ENCODE measurements around the gene MID1. TPM values are rescaled to one million over a fixed set of nuclear protein-coding genes. Genes with fewer than 3 reads are reported as not detected.

MID1 gene
- total RNA-seq, 2 experiments from 2014 or later, result 0.19 TPM; not detected in 1

- intact Hi-C loops (cut with DNase I, micrococcal nuclease), result no loop called here
- no peaks in the 10 kb centered on the region for H3K27me3 Mint-ChIP-seq
- ATAC-seq (ENCODE audit: poor library complexity) (no peak), DNase-seq (no peak)
- H3K27me3 ChIP-seq (ENCODE audit: control insufficient read depth in 1 of 2, insufficient read depth in 2 of 2, low read length in 2 of 2), result no peaks in the 10 kb centered on the region
- H3K27ac ChIP-seq (ENCODE audit: low read depth in 1 of 2, low read length in 2 of 2), result no peak overlapping the region
- TF ChIP-seq, protein P1, sequence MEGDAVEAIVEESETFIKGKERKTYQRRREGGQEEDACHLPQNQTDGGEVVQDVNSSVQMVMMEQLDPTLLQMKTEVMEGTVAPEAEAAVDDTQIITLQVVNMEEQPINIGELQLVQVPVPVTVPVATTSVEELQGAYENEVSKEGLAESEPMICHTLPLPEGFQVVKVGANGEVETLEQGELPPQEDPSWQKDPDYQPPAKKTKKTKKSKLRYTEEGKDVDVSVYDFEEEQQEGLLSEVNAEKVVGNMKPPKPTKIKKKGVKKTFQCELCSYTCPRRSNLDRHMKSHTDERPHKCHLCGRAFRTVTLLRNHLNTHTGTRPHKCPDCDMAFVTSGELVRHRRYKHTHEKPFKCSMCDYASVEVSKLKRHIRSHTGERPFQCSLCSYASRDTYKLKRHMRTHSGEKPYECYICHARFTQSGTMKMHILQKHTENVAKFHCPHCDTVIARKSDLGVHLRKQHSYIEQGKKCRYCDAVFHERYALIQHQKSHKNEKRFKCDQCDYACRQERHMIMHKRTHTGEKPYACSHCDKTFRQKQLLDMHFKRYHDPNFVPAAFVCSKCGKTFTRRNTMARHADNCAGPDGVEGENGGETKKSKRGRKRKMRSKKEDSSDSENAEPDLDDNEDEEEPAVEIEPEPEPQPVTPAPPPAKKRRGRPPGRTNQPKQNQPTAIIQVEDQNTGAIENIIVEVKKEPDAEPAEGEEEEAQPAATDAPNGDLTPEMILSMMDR (IDR thresholded peaks at IDR 0.05), result no peak
- POLR2A ChIA-PET, result no interaction called here
- H3K9me3 ChIP-seq (ENCODE audit: control insufficient read depth in 1 of 2, insufficient read depth in 1 of 2, low read length in 2 of 2), result no peaks in the 10 kb centered on the region
- H3K4me1 Mint-ChIP-seq (ENCODE audit: low read depth), result no peaks in the 10 kb centered on the region
- no peaks in the 10 kb centered on the region for H3K9me3 Mint-ChIP-seq
- H3K4me3 Mint-ChIP-seq, result no peak overlapping the region
- no peak overlapping the region for H3K4me3 ChIP-seq (ENCODE audit: low read length)
- no peak overlapping the region for H3K27ac Mint-ChIP-seq
- H3K36me3 ChIP-seq (ENCODE audit: insufficient read depth, low read length), result no peaks in the 10 kb centered on the region
- H3K36me3 Mint-ChIP-seq (ENCODE audit: low read depth), result no peaks in the 10 kb centered on the region
- no peaks in the 10 kb centered on the region for H3K4me1 ChIP-seq (ENCODE audit: insufficient read depth, low read length)
- CTCF ChIA-PET, result no interaction called here
Measured at GRCh38 chrX:10484683-10485247, 135.6 kb downstream of the MID1 start.

DNA sequence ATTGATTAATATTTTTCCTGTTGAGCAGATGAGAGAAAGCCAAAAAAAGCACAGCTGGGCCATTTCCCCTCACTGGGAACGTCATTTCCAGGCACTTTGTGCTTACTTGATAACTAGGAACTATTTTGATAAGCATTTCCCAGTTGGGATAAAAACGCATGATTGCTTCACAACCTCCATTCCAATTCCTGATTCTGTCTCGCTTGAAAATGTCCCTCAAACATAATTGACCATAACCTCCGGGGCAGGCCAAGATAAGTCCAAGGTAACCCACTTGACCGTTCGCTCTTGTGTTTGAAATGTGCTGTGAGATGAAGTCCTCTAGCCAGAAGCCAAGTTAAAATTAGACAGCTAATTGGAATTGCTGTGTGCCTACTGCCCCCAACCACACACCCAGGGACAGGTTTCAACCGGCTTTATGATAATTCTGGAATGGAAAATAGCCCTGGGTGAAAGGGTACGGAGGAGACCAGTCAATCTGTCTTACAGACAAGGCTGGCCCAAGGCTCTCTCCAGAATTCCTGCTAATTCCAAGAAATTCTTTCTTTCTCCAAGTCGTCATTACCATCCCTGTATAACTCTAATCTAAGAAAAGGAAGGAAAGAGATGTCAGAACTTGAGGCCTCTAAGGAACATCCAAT, 137.1 kb downstream of the MID1 start:
- Mint-ChIP-seq H3K9me3 (no peaks in the 10 kb centered on the region), H3K36me3 (ENCODE audit: low read depth) (no peaks in the 10 kb centered on the region), H3K27me3 (no peaks in the 10 kb centered on the region), H3K27ac (no peak overlapping the region), H3K4me1 (ENCODE audit: low read depth) (no peaks in the 10 kb centered on the region), H3K4me3 (no peak overlapping the region)
- CTCF ChIA-PET, result no interaction called here
- TF ChIP-seq, protein P1 (IDR thresholded peaks at IDR 0.05), result no peak
- no peak for ATAC-seq (ENCODE audit: poor library complexity)
- no peak overlapping the region for H3K4me3 ChIP-seq (ENCODE audit: low read length)
- no peaks in the 10 kb centered on the region for H3K9me3 ChIP-seq (ENCODE audit: control insufficient read depth in 1 of 2, insufficient read depth in 1 of 2, low read length in 2 of 2)
- no peaks in the 10 kb centered on the region for H3K4me1 ChIP-seq (ENCODE audit: insufficient read depth, low read length)
- no peak for DNase-seq
- H3K27me3 ChIP-seq (ENCODE audit: control insufficient read depth in 1 of 2, insufficient read depth in 2 of 2, low read length in 2 of 2), result no peaks in the 10 kb centered on the region
- intact Hi-C loops (cut with DNase I, micrococcal nuclease), result no loop called here
- no peaks in the 10 kb centered on the region for H3K36me3 ChIP-seq (ENCODE audit: insufficient read depth, low read length)
- no peak overlapping the region for H3K27ac ChIP-seq (ENCODE audit: low read depth in 1 of 2, low read length in 2 of 2)
- POLR2A ChIA-PET, result no interaction called here

DNA sequence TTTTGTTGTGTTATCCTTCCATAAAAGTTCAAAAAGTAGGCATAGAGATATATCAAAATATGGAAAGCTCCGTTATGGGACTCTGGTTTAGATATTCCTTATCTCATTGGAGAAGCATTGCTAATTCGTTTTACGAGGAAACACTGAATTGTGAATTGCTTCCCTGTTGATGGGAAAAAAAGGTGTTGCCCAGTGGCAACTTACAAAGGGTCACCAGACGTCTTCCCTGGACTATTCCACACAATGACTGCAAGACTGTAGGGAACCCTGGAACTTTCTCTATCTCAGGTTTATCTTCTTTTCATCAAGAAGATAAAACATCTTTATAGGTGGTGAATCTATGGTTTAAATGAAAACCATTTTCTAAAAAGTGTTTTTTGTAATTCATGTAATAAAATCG, 137.7 kb downstream of the MID1 start:
- no peak overlapping the region for H3K27ac ChIP-seq (ENCODE audit: low read depth in 1 of 2, low read length in 2 of 2)
- H3K4me3 ChIP-seq (ENCODE audit: low read length), result no peak overlapping the region
- ChIA-PET POLR2A (no interaction called here), CTCF (no interaction called here)
- no peak overlapping the region for H3K4me3 Mint-ChIP-seq
- H3K9me3 Mint-ChIP-seq, result no peaks in the 10 kb centered on the region
- TF ChIP-seq, protein P1 (IDR thresholded peaks at IDR 0.05), result no peak
- intact Hi-C loops (cut with DNase I, micrococcal nuclease), result no loop called here
- no peaks in the 10 kb centered on the region for H3K4me1 ChIP-seq (ENCODE audit: insufficient read depth, low read length)
- H3K9me3 ChIP-seq (ENCODE audit: control insufficient read depth in 1 of 2, insufficient read depth in 1 of 2, low read length in 2 of 2), result no peaks in the 10 kb centered on the region
- H3K27ac Mint-ChIP-seq, result no peak overlapping the region
- no peaks in the 10 kb centered on the region for H3K36me3 ChIP-seq (ENCODE audit: insufficient read depth, low read length)
- H3K27me3 Mint-ChIP-seq, result no peaks in the 10 kb centered on the region
- H3K27me3 ChIP-seq (ENCODE audit: control insufficient read depth in 1 of 2, insufficient read depth in 2 of 2, low read length in 2 of 2), result no peaks in the 10 kb centered on the region
- DNase-seq (no peak), ATAC-seq (ENCODE audit: poor library complexity) (no peak)
- no peaks in the 10 kb centered on the region for H3K4me1 Mint-ChIP-seq (ENCODE audit: low read depth)
- H3K36me3 Mint-ChIP-seq (ENCODE audit: low read depth), result no peaks in the 10 kb centered on the region

Data from CD4-positive, alpha-beta T cell (primary cell).